IPS-11a (cell line): ENCODE results near the gene TBC1D4.
"Not testable (repeated sequence)": the region's sequence is repeated elsewhere in the genome, so short reads cannot be mapped to it uniquely, and the experiment has no call there.

Source experiments
- H3K4me3 ChIP-seq: one replicate; pipeline ENCODE4 v1.5.1; 2013; ENCODE audit warnings: low read depth, low read length, control low read depth

TBC1D4 gene

DNA sequence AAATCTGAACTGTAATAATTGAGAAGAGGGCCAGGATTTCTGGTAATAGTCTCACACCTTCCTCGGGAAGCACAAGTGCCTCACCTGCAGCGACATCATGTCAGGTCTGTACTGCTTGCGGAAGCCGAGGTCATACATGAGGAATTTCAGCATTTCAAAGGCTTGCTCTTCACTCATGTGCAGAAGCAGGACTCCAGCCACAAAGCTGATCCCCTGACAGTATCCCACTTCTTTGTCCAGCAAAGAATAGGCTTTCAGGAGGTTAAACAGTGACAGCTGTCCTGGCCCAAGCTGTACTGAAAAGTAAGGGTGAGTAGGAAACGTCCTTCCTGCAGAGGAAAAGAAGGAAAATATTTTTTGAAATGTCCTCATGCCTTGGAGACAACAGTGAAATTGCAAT lies 182.7 kb downstream of the TBC1D4 start:
- H3K4me3 ChIP-seq = no peak overlapping the region

DNA sequence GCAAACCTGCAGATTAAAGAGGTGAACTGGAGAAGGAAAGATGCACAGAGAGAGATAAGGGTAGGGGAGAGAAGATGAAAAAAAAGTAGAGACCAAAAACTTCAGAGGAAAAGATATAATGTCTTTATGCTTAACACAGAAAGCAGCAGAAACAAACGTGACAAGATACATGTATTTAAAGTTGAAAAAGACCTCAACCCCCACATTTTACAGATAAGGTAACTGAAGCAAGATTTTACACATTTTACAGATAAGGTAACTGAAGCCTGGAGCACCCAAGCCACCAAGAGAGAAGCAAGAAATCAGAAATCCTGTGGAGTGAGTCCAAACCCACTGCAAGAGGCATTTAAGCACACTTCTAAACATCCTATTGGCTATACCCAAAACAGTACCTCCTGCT lies 185.3 kb downstream of the TBC1D4 start:
- H3K4me3 ChIP-seq = no peak overlapping the region

DNA sequence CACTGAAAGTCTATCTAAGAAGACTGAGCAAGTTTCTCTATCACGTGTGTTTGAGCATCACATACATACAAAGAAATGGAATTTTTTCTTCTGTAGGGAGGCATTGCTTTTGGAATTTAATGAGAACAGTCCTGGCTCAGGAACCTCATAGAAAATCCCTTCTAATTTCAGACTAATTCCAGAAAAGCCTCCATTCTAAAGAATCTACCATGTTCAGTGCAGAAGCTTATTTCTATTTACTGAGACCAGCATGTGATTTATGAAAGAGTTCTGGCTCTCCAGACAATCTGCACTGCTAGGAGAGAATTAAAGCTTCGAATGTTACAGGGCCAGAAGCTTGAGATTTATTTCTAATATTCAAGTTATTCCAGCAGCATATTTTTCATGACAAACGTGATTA lies 186.8 kb downstream of the TBC1D4 start:
- no peak overlapping the region for H3K4me3 ChIP-seq

DNA sequence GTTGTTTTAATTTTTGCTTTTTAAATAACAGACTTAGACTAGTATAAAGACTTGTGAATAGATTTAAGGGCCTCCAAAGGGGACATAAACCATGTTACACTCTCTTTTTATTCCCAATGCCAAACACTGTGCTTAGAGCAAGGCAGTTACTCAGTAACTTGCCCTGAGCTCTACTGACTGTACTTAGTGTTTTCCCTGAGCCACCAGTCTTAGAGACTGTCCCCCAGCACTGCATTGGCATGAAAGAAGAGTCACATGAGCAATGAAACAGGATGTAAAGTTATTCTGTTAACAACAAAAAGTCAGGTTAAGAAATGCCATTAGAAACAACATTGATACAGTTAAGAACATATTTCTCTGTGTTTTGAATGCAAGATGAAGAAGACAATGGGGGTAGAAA lies 187.9 kb downstream of the TBC1D4 start:
- no peak overlapping the region for H3K4me3 ChIP-seq

DNA sequence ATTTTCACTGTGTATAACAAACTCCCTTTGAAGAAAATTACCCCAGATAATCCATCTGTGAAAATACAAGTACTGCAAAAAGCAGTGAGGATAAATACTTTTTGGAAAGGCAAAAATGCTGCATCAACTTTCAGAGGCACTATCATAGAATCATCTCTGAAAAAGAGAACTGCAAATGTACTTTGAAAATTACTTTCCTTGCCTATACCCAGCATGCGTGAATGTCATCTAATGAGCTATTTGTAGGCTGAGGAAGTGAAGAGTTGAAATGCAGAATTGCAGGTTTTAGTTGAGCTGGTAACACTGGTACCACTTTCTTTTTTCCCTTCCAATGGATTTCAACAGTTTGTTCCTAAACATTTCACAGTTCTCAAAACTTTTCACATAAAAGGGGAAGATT lies 196.7 kb downstream of the TBC1D4 start:
- H3K4me3 ChIP-seq = no peak overlapping the region

DNA sequence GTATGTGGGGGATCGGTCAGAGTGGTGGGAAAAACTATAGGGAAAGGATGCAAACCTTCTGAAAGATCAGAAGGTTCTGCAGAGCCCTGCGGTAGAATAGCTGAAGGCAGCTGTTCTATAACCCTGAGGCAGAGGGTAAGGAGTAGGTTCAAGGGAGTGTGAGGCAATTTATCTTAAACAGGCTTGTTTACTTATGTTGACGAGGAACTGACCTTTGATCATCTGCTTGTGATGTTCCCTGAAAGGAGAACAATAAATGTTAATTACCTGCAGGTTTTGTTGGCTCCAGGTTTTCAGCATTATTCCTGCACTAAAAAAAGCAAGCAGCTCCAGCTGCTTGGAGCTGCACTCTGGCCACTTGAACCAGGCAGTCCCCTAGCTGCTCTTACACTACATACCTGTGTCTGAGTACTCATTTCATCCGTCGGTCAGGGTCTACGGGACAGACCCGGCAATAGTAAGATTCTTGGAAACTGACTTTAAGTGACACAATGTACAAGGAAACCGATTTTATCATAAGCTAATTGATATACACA lies 202.1 kb downstream of the TBC1D4 start:
- H3K4me3 ChIP-seq = no peak overlapping the region

DNA sequence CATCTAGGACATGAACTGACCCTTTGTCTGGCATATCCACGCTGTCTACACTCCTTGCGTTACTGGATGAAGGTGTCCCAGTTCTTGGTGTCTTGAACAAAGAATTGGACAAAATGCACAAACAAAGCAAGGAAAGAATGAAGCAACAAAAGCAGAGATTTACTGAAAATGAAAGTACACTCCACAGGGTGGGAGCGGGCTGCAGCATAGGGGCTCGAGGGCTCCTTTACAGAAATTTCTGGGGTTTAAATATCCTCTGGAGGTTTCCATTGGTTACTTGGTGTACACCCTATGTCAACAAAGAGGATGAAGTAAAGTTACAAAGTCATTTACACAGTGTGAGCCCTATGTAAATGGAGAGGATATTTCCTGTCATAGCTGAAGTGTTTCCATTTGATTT lies 208.3 kb downstream of the TBC1D4 start:
- not testable (repeated sequence) for H3K4me3 ChIP-seq

DNA sequence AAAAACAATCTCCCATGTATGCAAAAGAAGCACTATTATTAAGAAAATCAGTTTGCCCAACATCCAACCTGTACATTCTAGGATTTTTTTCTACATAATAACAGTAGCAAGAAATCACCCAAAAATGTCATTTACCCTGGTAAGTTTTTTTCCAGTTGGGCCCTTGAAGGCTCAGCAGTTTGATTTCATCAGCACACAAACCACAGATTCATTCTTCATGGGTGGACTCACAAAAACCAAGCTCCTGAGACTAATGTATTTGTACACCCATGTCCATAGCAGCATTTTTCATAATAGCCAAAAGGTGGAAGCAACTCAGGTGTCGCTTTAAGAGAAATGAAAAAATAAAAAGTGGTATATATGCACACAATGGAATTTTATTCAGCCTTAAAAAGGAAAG lies 210.1 kb downstream of the TBC1D4 start:
- no peak overlapping the region for H3K4me3 ChIP-seq

DNA sequence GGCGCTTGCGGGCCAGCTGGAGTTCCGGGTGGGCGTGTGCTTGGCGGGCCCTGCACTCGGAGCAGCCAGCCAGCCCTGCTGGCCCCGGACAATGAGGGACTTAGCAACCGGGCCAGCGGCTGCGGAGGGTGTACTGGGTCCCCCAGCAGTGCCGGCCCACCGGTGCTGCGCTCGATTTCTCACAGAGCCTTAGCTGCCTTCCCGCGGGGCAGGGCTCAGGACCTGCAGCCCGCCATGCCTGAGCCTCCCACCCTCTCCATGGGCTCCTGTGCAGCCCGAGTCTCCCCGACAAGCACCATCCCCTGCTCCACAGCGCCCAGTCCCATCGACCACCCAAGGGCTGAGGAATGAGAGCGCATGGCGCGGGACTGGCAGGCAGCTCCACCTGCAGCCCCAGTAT lies 213.5 kb downstream of the TBC1D4 start:
- H3K4me3 ChIP-seq = not testable (repeated sequence)

DNA sequence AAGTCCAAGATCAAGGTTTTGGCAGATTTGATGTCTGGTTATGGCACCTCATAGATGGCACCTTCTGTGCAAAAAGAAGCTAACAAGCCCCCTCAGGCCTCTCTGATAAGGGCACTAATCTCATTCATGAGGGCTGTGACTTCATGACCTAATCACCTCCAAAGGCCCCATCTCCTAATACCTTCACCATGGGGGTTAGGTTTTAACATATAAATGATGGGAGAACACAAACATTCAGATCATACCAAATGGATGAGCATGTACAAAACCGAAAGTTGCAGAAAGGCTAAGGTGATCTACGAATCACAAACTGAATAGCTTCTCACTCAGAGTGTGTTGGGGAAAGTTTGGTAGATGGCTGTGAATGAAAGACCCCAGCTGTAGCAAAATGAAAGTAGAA lies 217.4 kb downstream of the TBC1D4 start:
- H3K4me3 ChIP-seq = no peak overlapping the region

DNA sequence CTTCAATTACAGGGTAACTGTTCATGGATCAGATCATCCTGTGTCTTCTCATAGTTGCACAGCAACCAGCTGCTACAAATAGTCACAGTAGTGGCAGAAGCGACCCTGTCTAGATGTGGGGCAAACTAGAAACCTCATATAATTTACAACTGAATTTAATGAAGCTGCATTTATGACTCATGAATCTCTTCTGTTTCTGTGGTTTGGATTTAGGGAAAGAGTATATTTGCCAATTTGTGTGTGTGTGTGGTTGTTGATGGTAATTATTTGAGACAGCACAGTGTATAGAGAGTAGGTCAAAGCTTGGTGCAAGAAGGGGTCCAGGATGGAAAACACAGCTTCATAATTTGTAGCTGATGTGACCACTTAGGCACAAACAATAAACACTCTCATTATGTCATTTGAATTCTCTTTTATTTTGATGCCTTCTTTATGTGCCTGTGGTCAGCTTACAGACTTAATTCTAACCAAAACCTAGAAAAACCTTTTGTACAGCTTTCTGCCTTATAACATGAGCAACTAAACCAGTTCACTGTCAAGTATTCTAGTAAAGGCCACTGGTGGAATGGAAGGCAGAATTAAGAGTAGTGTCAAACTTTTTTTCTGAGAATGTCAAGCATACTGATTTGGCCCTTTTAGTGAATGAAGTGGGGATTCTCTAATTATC lies 218.1 kb downstream of the TBC1D4 start:
- H3K4me3 ChIP-seq = no peak overlapping the region

DNA sequence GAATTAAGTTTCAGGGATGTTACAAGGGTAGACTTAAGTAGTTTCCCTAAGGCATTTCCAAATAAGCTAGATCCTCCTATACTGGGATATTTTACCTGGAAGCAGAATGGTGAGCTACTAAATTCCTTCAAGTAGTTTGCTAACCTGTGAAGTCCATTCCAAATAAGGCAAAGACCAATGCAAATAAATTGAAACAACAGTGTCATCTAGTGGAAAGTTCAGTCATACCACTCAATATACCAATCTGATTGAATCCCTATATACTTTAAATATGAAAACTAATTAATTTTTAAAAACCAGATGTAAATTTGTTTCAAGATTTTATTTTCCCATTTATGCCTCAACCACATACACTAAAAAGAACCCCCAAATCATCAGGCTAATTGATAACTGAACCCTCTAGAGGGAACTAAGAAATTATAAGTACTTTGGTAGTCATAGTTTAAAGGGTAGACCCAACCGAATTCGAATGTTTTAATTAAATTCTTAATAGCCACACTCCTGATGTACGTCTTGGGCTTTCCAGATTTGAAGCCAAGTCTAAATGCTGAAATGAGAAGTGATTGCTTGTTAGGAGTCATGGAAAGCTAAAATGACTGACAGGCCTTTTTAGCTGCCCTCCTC lies 223.7 kb downstream of the TBC1D4 start:
- H3K4me3 ChIP-seq = no peak overlapping the region

DNA sequence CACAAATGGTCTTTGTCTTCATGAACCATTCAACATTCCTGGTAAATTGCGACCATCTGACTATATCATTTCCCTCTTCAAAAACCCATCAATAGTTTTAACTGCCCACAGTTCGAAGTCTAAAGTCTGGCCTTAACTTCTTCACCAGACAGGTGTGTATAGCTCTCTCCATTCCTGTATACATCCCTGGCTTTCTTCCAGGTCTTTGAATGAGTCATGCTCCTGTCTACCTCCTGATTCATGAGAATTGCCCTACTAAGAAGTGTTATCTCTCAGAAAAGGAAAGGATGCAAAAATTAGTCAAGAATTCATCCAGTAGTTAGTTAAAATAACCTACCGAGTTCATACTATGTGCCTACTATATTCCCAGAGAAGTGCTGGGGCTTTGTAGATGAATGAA lies 225.0 kb downstream of the TBC1D4 start:
- H3K4me3 ChIP-seq = no peak overlapping the region

DNA sequence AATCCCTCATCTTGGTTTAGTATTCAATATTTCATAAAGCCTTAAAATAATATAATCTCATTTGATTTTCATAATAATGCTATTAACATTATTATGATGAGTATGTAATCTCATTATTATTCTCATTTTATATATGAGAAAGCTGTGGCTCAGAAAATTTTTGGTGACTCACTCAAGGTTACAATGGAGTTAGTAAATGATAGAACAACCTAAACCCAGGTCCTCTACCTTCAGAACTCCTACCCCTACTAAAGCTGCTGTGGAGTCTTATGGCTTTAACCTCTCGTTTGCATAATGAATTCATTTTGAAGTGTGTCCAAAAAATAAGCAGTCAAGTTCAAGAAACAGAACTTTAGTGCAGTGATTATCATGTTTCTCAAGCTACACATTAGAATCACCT lies 226.3 kb downstream of the TBC1D4 start:
- no peak overlapping the region for H3K4me3 ChIP-seq

DNA sequence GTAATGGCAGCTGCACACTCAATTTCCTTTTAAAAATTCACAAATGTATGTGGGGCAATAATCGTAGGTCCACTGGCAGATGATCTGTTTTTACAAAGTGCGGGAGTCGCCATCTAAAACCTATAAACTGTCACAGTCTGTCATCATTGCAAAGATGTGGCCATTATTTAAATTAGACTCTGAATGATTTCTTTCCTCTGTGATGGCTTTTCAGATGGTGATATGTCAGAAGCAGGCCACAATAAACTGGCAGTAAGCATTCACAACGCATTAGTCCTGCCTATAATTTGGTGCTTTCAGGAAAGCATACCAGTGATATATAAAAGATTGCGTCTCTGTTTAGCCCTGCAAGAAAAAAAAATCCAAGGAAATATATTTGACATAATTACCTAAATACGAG lies 226.8 kb downstream of the TBC1D4 start:
- H3K4me3 ChIP-seq = no peak overlapping the region

DNA sequence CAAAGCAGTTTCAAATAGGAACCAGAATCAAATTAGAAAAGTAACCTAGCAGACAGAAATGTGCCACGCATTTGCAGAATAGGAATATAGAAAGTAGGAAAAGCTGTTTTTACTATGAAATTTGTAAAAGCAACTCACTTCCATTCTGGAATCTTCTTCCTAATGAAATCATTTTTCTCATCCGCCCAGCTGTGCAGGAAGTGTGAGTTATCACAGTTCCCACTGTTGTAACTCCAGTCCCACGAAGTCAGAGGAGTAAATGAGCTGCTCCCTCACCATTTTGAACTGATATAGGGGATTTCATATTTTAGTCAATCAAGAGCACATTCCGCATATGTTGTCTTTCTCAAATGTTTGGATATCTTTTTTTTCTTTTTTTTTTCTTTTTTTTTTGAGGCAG lies 230.8 kb downstream of the TBC1D4 start:
- H3K4me3 ChIP-seq = no peak overlapping the region

DNA sequence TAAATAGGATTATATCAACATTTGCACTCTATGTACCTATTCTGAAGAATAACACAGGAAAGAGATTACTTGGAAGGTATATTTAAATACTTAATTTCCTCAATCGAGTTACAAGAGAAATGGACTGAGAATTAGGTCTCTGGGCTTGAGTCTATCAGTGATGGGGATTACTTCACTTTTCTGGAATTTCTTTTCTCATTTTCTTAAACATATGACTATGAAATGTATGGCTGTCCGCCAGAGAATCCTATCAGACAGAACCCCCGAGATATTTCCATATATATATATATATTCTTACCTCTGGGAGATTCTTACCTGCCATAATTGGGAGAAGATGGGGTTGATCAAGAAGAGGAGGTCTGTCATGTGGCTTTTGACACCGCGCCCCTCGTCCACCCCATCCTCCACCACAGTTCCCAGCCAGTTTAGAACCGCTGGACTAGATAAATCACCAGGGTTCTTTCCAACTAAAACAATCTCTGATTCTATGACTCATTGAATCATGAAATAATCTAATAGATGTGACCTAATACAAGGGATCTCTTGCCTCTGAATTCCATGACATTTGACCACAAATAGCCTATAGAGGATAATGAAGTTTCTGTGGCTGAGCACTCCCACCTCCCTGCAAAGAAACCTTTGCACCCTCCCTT lies 231.3 kb downstream of the TBC1D4 start:
- no peak overlapping the region for H3K4me3 ChIP-seq

DNA sequence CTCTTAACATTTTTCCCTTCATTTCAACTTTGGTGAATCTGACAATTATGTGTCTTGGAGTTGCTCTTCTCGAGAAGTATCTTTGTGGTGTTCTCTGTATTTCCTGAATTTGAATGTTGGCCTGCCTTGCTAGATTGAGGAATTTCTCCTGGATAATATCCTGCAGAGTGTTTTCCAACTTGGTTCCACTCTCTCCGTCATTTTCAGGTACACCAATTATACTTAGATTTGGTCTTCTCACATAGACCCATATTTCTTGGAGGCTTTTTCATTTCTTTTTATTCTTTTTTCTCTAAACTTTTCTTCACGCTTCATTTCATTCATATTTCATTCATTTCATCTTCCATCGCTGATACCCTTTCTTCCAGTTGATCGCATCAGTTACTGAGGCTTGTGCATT lies 236.4 kb downstream of the TBC1D4 start:
- H3K4me3 ChIP-seq = not testable (repeated sequence)

DNA sequence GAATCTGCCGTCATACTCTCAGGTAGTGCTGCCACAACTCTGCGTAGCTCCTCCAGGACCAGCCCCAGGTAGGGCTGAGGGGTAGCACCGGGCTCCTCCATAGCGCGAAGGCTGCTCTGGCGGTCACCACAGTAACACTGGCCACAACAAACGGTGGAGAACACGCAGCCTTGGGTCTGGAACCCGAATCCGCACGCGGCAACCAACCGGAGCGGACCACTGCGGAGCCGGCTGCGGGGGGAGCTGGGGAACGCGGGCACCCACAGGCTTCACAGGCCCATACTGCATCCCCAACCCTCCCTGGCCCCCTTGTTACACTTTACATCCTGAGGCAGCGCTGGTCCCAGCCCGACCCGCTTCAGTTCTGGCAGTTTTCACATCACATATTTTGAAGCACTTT lies 241.7 kb downstream of the TBC1D4 start:
- H3K4me3 ChIP-seq = not testable (repeated sequence)

DNA sequence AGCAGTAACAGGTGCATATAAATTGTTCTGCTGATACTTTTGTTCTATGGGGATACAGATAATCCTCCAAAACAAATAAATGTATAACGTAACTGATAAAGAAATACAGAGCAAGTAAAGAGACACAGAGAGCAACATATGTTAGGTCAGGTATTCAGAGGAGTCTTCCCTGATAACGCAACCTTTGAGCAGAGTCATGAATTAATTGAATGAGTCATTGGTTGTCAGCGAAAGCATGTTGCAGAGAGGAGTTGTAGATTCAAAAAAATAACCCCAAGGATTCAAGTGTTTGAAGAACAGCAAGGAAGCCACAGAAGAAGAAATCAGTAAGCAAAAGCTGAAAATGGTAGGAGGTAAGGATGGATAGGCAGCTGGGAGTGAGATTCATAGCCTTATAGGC lies 245.2 kb downstream of the TBC1D4 start:
- H3K4me3 ChIP-seq = no peak overlapping the region
